Mucosa of descending colon (tissue), 3 donors: ENCODE results near the gene TTC7B. TPM values are rescaled to one million over a fixed set of nuclear protein-coding genes. Genes with fewer than 3 reads are reported as not detected.

Experiments
- ATAC-seq: fragments of 200-7000 bp; cut with Tn5 transposase; one replicate; pipeline ENCODE4 v1.9.1; 2020; ENCODE audit warnings: mild to moderate bottlenecking, moderate library complexity
- DNase-seq, 3 donors: peaks; one replicate each; pipeline ENCODE4 v3.0.0-alpha.2; 2020
- H3K36me3 ChIP-seq: fragments of 200-600 bp; one replicate; pipeline ENCODE4 v1.8.0; 2021; ENCODE audit warnings: low read depth, mild to moderate bottlenecking
- H3K4me1 ChIP-seq: fragments of 200-600 bp; one replicate; pipeline ENCODE4 v1.8.0; 2021; ENCODE audit warnings: low read depth, mild to moderate bottlenecking
- H3K4me3 ChIP-seq: fragments of 200-600 bp; one replicate; pipeline ENCODE4 v1.8.0; 2021; ENCODE audit warnings: mild to moderate bottlenecking
- H3K9me3 ChIP-seq: fragments of 200-600 bp; one replicate; pipeline ENCODE4 v1.8.0; 2021; ENCODE audit warnings: mild to moderate bottlenecking
- intact Hi-C, 2 donors: fragments of 100-400 bp; cut with DNase I in 1 of 2; cut with micrococcal nuclease in 1 of 2; formaldehyde crosslinking; loops; one replicate each; pipeline versions ENCODE4 v1.11.0 to v1.11.1; 2022; cut with DNase I, micrococcal nuclease
- total RNA-seq, 3 donors: library from RNA; stranded (reverse); fragmentation: NEBNext Ultra II Directional in 2 of 3; extraction: Animal tissue kit (Norgen Biotek cat#: 25700) in 2 of 3; gene quantifications; one replicate each; pipeline versions ENCODE4 v1.2.1 to v1.2.4, GENCODE V29; 2021 to 2023
- TF ChIP-seq, protein P1 (sequence below): fragments of 200-600 bp; IDR thresholded peaks from one replicate; pipeline ENCODE4 v1.8.0; 2022; ENCODE audit warnings: antibody characterized with exemption, mild to moderate bottlenecking
- donor health status: DM: no; HTN: no; CAD: no; lungs with moderate emphysema.
- donor health status: DM: no; HTN: no; CAD: no.
- donor health status: DM: no; HTN: yes; CAD: no.

TTC7B gene
- total RNA-seq, 3 donors from 2014 or later: 6.0 to 72.8 (median 10.0) TPM

DNA sequence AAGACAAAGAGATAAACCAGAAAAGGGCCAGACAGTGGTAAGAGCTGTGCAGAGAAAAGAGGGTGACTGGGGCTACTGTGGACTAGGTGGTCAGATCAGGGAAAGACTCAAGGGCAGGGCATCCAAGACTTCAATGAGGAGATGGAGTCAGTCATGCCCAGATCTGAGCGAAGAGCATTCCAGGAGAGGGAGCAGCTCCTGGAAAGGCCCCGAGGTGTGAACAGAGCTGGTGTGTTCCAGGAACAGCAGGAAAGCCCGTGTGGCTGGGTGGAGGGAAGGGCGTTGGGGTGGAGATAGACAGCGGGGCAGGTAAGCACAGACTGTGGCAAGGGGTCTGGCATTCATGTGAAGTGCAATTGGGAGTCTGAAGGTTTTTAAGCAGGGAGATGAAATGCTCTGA is 16.8 kb downstream of the TTC7B start:
- intact Hi-C loops: no loop called here
- DNase-seq (no peak), ATAC-seq (no peak)
- no peaks in the 10 kb centered on the region for H3K4me1 ChIP-seq
- no peaks in the 10 kb centered on the region for H3K36me3 ChIP-seq
- H3K9me3 ChIP-seq: no peaks in the 10 kb centered on the region
- TF ChIP-seq, protein P1, sequence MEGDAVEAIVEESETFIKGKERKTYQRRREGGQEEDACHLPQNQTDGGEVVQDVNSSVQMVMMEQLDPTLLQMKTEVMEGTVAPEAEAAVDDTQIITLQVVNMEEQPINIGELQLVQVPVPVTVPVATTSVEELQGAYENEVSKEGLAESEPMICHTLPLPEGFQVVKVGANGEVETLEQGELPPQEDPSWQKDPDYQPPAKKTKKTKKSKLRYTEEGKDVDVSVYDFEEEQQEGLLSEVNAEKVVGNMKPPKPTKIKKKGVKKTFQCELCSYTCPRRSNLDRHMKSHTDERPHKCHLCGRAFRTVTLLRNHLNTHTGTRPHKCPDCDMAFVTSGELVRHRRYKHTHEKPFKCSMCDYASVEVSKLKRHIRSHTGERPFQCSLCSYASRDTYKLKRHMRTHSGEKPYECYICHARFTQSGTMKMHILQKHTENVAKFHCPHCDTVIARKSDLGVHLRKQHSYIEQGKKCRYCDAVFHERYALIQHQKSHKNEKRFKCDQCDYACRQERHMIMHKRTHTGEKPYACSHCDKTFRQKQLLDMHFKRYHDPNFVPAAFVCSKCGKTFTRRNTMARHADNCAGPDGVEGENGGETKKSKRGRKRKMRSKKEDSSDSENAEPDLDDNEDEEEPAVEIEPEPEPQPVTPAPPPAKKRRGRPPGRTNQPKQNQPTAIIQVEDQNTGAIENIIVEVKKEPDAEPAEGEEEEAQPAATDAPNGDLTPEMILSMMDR: no peak
- H3K4me3 ChIP-seq: no peak overlapping the region

DNA sequence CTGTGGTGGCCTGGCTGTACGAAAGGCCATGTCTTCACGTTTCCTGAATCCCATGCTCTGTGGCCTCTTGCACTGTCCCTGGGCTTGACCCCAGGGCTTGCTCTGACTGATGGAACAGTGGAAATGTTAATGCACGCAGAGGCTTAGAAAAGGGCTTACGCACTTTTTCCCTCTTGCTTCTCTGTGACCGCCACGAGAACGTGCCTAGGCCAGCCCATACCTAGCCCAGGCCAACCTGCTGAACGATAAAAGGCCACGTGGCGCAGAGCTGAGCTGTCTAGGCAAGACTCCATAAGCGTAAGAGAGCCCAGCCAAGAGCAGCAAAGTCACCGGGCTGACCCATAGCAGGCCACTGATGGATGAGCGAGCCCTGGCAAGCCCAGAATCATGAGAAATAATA is 18.3 kb downstream of the TTC7B start:
- no peak for ATAC-seq
- no peaks in the 10 kb centered on the region for H3K36me3 ChIP-seq
- H3K4me3 ChIP-seq: no peak overlapping the region
- no peaks in the 10 kb centered on the region for H3K9me3 ChIP-seq
- intact Hi-C loops: no loop called here
- TF ChIP-seq, protein P1: no peak
- no peaks in the 10 kb centered on the region for H3K4me1 ChIP-seq
- DNase-seq: no peak

DNA sequence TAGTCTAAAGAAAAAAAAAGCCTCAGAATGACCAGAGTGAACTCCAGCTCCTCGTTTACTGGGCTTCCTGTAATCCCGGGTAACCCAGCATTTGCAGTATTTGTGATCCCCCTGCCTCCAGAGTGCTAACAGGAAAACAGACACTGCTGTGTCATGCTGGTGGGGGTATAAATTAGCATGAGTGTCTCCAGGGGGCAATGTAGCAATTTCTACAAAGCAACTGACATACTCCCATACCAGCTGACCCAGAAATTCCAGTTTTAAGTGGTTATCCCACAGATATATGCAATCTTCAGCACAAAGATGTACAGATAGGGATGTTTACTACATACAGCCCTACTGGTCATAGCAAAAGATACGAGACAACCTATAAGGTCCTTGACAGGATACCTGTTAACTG is 18.8 kb downstream of the TTC7B start:
- ATAC-seq: no peak
- no peaks in the 10 kb centered on the region for H3K36me3 ChIP-seq
- TF ChIP-seq, protein P1: no peak
- no peak overlapping the region for H3K4me3 ChIP-seq
- intact Hi-C loops: no loop called here
- no peak for DNase-seq
- no peaks in the 10 kb centered on the region for H3K9me3 ChIP-seq
- no peaks in the 10 kb centered on the region for H3K4me1 ChIP-seq

DNA sequence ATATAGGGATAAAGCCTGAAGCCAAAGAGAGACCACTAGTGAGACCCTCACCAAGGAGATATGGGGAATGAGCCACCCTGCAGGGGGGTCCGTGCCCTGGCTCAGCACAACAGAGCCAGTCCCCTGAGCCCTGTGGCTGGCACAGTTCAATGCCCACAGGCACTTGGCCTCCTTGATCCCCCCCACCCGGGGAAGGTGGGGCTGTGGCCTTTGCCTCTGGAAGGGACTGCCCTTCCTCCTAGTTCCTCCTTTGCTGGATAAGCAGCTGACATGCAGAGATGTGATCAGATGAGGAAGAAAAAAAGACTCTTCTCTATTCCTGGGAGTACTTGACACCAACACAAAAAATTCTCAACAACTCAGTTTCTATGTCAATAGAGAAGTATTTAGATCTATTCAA is 19.9 kb downstream of the TTC7B start:
- DNase-seq (no peak), ATAC-seq (peak; percentile 32)
- no peaks in the 10 kb centered on the region for H3K4me1 ChIP-seq
- H3K36me3 ChIP-seq: no peaks in the 10 kb centered on the region
- no peaks in the 10 kb centered on the region for H3K9me3 ChIP-seq
- intact Hi-C loops: no loop called here
- H3K4me3 ChIP-seq: no peak overlapping the region
- TF ChIP-seq, protein P1: no peak

DNA sequence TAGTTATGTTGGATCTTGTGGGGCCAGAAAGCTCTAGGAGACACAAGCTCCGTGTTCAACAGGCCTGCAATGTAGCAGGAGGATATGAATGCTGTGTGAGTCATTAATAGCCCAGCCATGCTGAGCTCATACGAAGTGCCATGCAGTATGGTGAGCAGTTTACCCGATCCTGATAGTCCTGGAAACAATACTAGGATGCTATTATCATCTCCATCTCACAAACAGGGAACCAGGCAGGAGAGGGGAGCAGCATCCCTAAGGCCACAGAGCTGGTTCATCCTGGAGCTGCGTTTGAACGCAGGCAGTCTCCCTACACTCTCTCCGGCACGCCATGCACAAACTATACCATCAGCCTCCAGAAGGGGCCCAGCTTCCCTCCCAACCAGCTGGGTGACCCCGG is 20.5 kb downstream of the TTC7B start:
- ATAC-seq: peak; percentile 22

More for the DNA sequence above, 20.5 kb downstream of the TTC7B start:
- no peaks in the 10 kb centered on the region for H3K4me1 ChIP-seq
- H3K4me3 ChIP-seq: no peak overlapping the region
- DNase-seq: no peak
- H3K36me3 ChIP-seq: no peaks in the 10 kb centered on the region
- intact Hi-C loops: no loop called here
- no peaks in the 10 kb centered on the region for H3K9me3 ChIP-seq
- TF ChIP-seq, protein P1: no peak
